Measurements from ENCODE around the gene AGTR1. TPM values are rescaled to one million over a fixed set of nuclear protein-coding genes. Genes with fewer than 3 reads are reported as not detected.

The AGTR1 gene
- total RNA-seq (1 to 10 TPM in 1 of 6 donors, under 1 TPM in 5; 0.56 to 2.4 (median 0.72) TPM), polyA plus RNA-seq (1 to 10 TPM; 1.5 to 2.6 TPM)

DNA sequence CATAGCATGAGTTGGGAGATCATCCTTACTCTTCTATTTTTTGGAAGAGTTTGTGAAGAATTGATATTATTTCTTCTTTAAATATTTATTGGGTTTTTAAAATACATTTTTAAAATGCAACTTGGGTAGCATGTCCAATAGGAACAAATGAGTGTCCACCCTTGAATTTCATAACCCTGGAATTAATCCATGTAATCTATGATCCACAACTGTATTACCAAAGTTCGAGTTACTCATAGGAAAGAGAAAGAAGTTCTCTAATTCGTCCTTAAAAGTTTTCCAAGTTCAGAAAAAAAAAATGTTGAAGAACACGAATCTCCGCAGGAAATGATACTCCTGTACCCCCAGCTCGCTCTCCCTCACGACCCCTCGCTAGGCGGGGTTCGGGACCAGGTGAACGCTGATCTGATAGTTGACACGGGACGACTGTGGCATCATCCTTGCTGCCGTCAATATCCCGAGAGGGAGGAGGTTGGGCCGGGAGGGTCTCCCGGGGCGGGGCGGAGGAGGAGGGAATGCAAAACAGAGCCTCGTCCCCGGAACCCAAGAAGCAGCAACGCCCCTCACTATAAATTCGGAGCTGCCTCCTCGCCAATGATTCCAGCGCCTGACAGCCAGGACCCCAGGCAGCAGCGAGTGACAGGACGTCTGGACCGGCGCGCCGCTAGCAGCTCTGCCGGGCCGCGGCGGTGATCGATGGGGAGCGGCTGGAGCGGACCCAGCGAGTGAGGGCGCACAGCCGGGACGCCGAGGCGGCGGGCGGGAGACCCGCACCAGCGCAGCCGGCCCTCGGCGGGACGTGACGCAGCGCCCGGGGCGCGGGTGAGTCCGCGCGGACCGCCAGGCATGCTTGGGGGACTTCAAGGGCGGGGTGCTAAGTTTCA is at the start of gene AGTR1:
Gene AGTR1, plus strand, starts transcription at position 598 of the 884 bp plus-strand sequence. CDS start 43,133 bp downstream, outside the sequence.
- intact Hi-C loops (cut with DNase I): no loop called here
- Histone ChIP-seq H3K4me1 (no peaks in the 10 kb centered on the region), H3K4me3 (peak within 1 kb of the TSS; percentile 22 to 60 (median 44)), H3K27me3 (no peaks in the 10 kb centered on the region), H3K27ac (no peak within 1 kb of the TSS), H3K36me3 (no peaks in the 10 kb centered on the region), H3K9me3 (no peaks in the 10 kb centered on the region)
- ATAC-seq: peak; percentile 83 to 90 (median 88)
- TF ChIP-seq, protein P1, sequence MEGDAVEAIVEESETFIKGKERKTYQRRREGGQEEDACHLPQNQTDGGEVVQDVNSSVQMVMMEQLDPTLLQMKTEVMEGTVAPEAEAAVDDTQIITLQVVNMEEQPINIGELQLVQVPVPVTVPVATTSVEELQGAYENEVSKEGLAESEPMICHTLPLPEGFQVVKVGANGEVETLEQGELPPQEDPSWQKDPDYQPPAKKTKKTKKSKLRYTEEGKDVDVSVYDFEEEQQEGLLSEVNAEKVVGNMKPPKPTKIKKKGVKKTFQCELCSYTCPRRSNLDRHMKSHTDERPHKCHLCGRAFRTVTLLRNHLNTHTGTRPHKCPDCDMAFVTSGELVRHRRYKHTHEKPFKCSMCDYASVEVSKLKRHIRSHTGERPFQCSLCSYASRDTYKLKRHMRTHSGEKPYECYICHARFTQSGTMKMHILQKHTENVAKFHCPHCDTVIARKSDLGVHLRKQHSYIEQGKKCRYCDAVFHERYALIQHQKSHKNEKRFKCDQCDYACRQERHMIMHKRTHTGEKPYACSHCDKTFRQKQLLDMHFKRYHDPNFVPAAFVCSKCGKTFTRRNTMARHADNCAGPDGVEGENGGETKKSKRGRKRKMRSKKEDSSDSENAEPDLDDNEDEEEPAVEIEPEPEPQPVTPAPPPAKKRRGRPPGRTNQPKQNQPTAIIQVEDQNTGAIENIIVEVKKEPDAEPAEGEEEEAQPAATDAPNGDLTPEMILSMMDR (IDR thresholded peaks at IDR 0.05): no peak
- DNase-seq: peak; percentile 34 to 79 (median 50)
- WGBS, 2 donors: 2 to 3% methylated on average over 61 of the region's 61 CpGs
- FAIRE-seq: peak; percentile 47

DNA sequence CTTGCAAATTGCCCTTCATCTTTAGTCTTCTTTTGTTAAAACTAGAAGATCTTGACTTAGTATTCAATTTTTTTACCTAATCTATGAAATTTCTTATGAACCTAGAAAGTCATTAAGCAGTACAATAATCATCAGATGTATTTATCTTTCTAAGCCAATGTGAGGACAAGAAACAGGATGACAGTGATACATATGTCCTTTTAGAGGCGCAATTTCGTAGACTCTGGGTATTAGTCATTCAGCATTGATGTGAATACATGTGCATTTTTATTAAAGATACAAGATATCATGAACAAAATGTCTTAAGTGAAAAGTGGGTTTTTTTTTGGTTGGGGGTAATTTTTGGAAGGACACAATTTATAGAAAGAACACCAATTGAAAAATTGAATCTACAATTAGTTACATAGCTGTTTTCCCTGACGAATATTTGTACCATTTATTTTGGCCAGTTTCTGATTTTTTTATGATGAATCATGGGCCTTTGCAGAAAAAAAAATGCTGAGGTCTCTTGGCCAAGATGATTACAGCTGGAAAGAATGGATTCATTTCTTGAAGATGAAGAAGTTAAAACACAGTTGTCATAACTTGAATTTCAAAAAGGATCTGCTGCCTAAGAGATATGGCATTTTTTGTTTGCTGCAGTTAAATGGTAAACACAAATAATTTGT is 48.9 kb upstream of the AGTR1 start:
- ATAC-seq (no peak), DNase-seq (no peak), FAIRE-seq (no peak)
- no peaks in the 10 kb centered on the region for H3K27me3 ChIP-seq
- 87 to 92% methylated on average over 3 of the region's 3 CpGs for WGBS, 2 donors
- intact Hi-C loops (cut with DNase I): no loop called here
- H3K4me1 ChIP-seq: no peaks in the 10 kb centered on the region
- no peak overlapping the region for H3K4me3 ChIP-seq
- TF ChIP-seq, protein P1 (IDR thresholded peaks at IDR 0.05): no peak
- H3K36me3 ChIP-seq: no peaks in the 10 kb centered on the region
- no peak overlapping the region for H3K27ac ChIP-seq
- H3K9me3 ChIP-seq: no peaks in the 10 kb centered on the region

DNA sequence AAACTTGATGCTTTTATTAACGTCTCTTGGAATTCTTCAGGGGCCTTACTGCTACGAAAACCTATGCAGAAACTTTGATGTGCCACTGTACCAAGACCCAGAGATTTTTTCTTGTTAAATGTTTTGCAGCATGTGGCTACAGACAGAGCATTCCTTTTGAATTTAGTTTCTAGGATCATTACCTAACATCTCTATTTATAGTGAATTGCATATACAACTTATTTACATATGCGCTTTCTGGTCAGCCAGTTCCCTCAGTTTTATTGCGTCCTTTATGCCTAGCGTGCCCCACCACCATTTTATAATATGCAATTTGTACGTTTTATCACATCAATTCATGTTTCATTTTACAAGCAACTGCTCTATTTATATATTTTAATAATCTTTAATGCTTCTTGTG is 46.2 kb upstream of the AGTR1 start:
- intact Hi-C loops (cut with DNase I): no loop called here
- WGBS, 2 donors: 78 to 85% methylated on average over 6 of the region's 6 CpGs
- TF ChIP-seq, protein P1 (IDR thresholded peaks at IDR 0.05): no peak
- no peak overlapping the region for H3K4me3 ChIP-seq
- H3K4me1 ChIP-seq: no peaks in the 10 kb centered on the region
- no peaks in the 10 kb centered on the region for H3K27me3 ChIP-seq
- FAIRE-seq (no peak), ATAC-seq (no peak), DNase-seq (no peak)
- no peaks in the 10 kb centered on the region for H3K9me3 ChIP-seq
- no peaks in the 10 kb centered on the region for H3K36me3 ChIP-seq
- H3K27ac ChIP-seq: no peak overlapping the region

DNA sequence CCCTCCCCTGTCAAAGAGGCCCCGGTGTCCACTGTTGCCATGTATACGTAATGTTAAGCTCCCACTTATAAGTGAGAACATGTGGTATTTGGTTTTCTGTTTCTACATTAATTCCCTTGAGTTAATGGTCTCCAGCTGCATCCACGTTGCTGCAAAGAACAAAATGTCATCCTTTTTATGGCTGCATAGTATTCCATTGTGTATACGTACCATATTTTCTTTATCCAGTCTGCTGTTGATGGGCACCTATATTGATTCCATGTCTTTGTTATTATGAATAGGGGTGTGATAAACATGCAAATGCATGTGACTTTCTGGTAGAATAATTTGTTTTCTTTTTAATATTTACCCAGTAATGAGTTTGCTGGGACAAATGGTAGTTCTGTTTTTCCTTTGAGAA is 43.3 kb upstream of the AGTR1 start:
- Histone ChIP-seq H3K9me3 (no peaks in the 10 kb centered on the region), H3K36me3 (no peaks in the 10 kb centered on the region), H3K4me3 (no peak overlapping the region), H3K27ac (no peak overlapping the region), H3K4me1 (no peaks in the 10 kb centered on the region), H3K27me3 (no peaks in the 10 kb centered on the region)
- intact Hi-C loops (cut with DNase I): no loop called here
- no peak for FAIRE-seq
- 92 to 94% methylated on average over 4 of the region's 4 CpGs for WGBS, 2 donors
- no peak for DNase-seq
- no peak for ATAC-seq
- TF ChIP-seq, protein P1 (IDR thresholded peaks at IDR 0.05): no peak
